GM23248 (cell line): ENCODE measurements around the gene RAD51B.

ENCODE experiments used
- EZH2 ChIP-seq: fragments of 200-600 bp; sonication (generic); IDR thresholded peaks from 2 replicates; pipeline ENCODE4 v1.6.1; 2018; ENCODE audit warnings: antibody characterized with exemption, mild to moderate bottlenecking; ENCODE audit not compliant: insufficient read depth, poor library complexity, severe bottlenecking
- EZH2phosphoT487 ChIP-seq: fragments of 200-600 bp; sonication (generic); IDR thresholded peaks from 2 replicates; pipeline ENCODE4 v1.6.1; 2018; ENCODE audit warnings: antibody characterized with exemption, moderate library complexity, mild to moderate bottlenecking, low read depth; ENCODE audit not compliant: insufficient read depth

DNA sequence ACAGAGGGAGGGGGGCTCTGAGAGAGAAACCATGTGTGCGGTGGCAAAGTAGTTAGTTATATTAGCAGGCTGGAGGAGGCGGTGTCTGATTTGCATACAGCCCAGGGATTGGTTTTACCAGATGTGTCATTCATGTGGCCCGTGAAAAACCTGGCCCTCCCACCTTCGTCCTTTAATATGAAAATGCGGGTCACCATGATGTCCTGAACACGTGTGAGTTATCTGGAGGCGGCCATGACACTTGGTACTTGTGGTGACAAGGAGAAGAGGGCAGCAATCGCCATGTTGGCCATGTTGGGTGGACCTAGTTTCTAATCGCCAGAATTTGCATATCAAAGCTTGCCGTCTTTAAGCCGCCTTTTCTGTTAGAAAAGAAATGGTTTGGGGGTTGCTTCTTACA, 108.8 kb downstream of the RAD51B start:
- no peak for TF ChIP-seq EZH2
- TF ChIP-seq EZH2phosphoT487 = no peak
